IPS-15b (cell line): Measurements from ENCODE around the gene AMIGO2.
A peak's percentile ranks its signal among the peaks of the same experiment; 100 is the strongest.

Experiments
- H3K27me3 ChIP-seq: one replicate; pipeline ENCODE4 v1.6.1; 2013; ENCODE audit warnings: low read length; ENCODE audit not compliant: control insufficient read depth, insufficient read depth
- H3K36me3 ChIP-seq: one replicate; pipeline ENCODE4 v1.6.1; 2013; ENCODE audit warnings: low read length; ENCODE audit not compliant: control insufficient read depth, insufficient read depth
- H3K4me1 ChIP-seq: one replicate; pipeline ENCODE4 v1.6.1; 2013; ENCODE audit warnings: mild to moderate bottlenecking, low read length; ENCODE audit not compliant: control insufficient read depth, insufficient read depth
- H3K4me3 ChIP-seq: one replicate; pipeline ENCODE4 v1.5.1; 2013; ENCODE audit warnings: low read depth, low read length
- H3K9ac ChIP-seq: one replicate; pipeline ENCODE4 v1.6.1; 2013; ENCODE audit warnings: low read depth, mild to moderate bottlenecking, low read length
- H3K9me3 ChIP-seq: one replicate; pipeline ENCODE4 v1.6.1; 2013; ENCODE audit warnings: mild to moderate bottlenecking, low read length; ENCODE audit not compliant: control insufficient read depth, insufficient read depth

AMIGO2 gene

DNA sequence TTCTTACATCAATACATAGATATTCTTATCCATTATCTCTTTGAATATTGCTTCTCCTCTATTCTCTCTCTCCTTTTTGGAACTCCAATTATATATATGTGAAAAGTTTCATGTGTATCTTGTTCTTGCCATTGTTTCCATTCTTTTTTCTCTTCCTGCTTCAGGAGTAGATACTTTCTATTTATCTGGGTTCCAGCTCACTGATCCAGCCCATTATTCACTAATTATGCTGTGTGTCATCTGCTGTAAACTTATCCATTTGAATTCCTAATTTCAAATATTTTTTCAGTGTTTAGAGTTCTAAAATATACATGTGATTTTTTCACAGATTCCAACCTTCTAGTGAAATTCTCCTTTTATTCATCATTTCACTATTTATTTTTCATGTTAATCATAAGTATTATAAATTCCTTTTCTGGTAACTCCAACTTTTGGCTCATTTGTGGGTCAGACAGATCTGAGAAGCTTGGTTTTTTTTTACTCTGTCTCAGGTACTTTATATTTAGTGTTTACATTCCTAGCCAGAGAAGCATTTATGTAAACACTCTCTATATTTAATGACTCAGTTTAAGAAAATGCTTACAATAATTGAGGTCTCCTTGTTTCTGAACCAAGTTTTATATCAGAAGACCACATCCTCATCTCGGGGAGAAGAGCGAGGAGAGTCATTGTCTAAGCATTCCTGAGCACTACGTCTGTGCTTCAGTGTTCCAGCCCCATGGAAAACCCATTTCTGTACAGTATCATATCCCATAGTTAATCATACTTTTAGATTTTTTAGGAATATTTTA, 15.9 kb upstream of the AMIGO2 start:
- Histone ChIP-seq H3K4me1 (no peaks in the 10 kb centered on the region), H3K9me3 (no peaks in the 10 kb centered on the region), H3K9ac (no peak overlapping the region), H3K4me3 (no peak overlapping the region), H3K27me3 (no peaks in the 10 kb centered on the region), H3K36me3 (no peaks in the 10 kb centered on the region)

GRCh38 chr12:47094804-47095203, 15.0 kb upstream of the AMIGO2 start:
- H3K9ac ChIP-seq, result no peak overlapping the region
- no peaks in the 10 kb centered on the region for H3K36me3 ChIP-seq
- no peaks in the 10 kb centered on the region for H3K27me3 ChIP-seq
- H3K9me3 ChIP-seq, result no peaks in the 10 kb centered on the region
- no peak overlapping the region for H3K4me3 ChIP-seq
- no peaks in the 10 kb centered on the region for H3K4me1 ChIP-seq

GRCh38 chr12:47091009-47091408, 11.2 kb upstream of the AMIGO2 start:
- no peaks in the 10 kb centered on the region for H3K36me3 ChIP-seq
- H3K4me3 ChIP-seq, result no peak overlapping the region
- no peak overlapping the region for H3K9ac ChIP-seq
- no peaks in the 10 kb centered on the region for H3K9me3 ChIP-seq
- H3K4me1 ChIP-seq, result no peaks in the 10 kb centered on the region
- H3K27me3 ChIP-seq, result no peaks in the 10 kb centered on the region

- Histone ChIP-seq H3K9ac (no peak overlapping the region), H3K4me1 (no peaks in the 10 kb centered on the region), H3K9me3 (no peaks in the 10 kb centered on the region), H3K36me3 (no peaks in the 10 kb centered on the region), H3K4me3 (no peak overlapping the region), H3K27me3 (no peaks in the 10 kb centered on the region)
These were observed 8.5 kb upstream of the AMIGO2 start for GRCh38 chr12:47088021-47088944.

DNA sequence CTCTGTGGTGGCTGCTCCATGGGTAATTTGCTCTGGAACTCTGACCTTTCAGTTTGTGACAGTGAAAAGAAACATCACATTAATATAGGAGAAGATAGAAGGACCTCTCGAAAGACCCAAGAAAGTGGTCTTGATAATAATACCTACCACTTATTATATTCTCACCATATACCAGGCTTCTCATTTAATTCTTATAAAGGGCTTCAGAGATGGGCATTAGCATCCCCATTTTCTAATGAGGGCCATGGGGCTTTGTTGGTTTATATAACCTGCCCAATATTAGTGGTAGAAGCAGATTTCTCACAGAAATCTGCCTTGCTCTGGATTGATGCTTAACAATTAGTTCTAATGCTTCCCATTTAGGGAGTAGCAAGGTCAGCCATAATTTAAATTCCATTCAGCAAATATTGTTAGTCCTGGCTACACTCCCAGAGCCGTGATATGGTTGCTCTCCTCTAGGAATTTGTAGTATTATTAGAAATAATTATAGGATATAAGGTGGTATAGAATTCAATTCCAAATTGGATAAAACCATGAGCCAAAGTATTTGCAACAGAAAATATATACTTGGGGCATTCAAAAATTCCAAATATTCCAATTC, 7.4 kb upstream of the AMIGO2 start:
- no peaks in the 10 kb centered on the region for H3K4me1 ChIP-seq
- no peaks in the 10 kb centered on the region for H3K9me3 ChIP-seq
- no peak overlapping the region for H3K4me3 ChIP-seq
- H3K27me3 ChIP-seq, result no peaks in the 10 kb centered on the region
- no peaks in the 10 kb centered on the region for H3K36me3 ChIP-seq
- no peak overlapping the region for H3K9ac ChIP-seq

DNA sequence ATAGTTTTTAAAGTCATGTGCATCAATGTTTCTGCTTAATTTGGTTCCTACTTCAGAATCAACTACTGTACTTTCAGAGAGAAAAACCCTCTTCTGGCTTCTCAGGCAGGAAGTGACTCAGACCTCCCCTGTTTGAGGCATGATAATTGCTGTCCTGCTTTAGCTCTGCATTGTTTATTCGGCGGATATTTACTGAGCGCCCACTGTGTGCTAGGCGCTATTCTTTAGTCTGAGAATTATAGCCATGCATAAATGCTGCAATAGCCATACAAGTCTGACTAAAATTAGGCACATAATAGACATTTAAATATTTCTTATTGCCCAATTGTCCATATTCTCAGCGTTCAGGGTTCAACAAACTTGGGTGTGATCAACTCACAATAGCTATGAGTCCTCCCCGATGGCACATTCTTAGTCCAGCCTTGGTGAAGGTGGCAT, 6.1 kb upstream of the AMIGO2 start:
- Histone ChIP-seq H3K27me3 (peaks cover 8% of the 10 kb centered on the region), H3K4me1 (no peaks in the 10 kb centered on the region), H3K9me3 (no peaks in the 10 kb centered on the region), H3K9ac (no peak overlapping the region), H3K36me3 (no peaks in the 10 kb centered on the region), H3K4me3 (no peak overlapping the region)

- no peaks in the 10 kb centered on the region for H3K9me3 ChIP-seq
- no peaks in the 10 kb centered on the region for H3K4me1 ChIP-seq
- no peaks in the 10 kb centered on the region for H3K36me3 ChIP-seq
- H3K4me3 ChIP-seq, result no peak overlapping the region
- H3K27me3 ChIP-seq, result peaks cover 14% of the 10 kb centered on the region
- no peak overlapping the region for H3K9ac ChIP-seq
These were observed 4.4 kb upstream of the AMIGO2 start for GRCh38 chr12:47084172-47084571.

DNA sequence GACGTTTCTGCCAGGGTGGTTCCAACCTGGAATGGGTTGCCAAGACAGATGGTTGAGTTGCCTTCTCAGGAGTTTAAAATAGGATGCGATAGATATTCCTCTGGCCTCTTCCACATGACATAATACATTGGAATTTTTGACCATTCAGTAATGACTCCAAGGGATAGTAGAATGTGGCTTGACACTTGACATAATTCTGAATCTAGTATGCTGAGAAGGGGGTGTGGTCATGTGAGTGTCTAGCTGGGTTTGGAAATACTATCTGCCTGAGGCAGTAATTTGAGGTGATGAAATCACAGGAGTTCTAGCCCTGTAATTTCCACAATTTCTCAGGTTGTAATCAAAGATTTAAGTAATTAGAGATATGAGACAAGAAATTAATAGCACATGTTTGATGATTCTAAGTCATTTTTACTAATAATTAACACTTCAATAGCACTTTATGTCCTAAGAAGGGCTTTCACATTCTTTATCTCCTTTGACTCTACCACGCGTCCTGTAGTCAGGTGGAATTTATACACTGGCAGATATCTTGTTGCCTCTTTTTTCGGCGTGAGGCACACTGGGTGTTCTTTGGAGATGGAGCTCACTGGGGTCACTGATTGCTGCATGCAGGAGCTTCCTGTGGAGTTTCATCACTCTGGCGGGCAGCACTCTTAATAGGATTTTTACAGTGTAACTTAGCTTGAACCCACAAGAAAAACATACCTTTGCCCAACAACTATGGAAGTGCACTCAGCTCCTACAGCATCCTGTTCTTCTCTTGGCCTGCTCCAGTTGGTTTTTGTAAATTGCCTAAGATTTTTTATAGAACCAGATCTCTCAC, 3.2 kb upstream of the AMIGO2 start:
- Histone ChIP-seq H3K4me1 (no peaks in the 10 kb centered on the region), H3K36me3 (no peaks in the 10 kb centered on the region), H3K27me3 (peaks cover 25% of the 10 kb centered on the region), H3K9ac (no peak overlapping the region), H3K4me3 (no peak overlapping the region), H3K9me3 (no peaks in the 10 kb centered on the region)

- Histone ChIP-seq H3K4me3 (no peak overlapping the region), H3K9ac (no peak overlapping the region), H3K36me3 (no peaks in the 10 kb centered on the region), H3K9me3 (no peaks in the 10 kb centered on the region), H3K4me1 (no peaks in the 10 kb centered on the region), H3K27me3 (peaks cover 33% of the 10 kb centered on the region)
These were observed 2.5 kb upstream of the AMIGO2 start for GRCh38 chr12:47082283-47082682.

DNA sequence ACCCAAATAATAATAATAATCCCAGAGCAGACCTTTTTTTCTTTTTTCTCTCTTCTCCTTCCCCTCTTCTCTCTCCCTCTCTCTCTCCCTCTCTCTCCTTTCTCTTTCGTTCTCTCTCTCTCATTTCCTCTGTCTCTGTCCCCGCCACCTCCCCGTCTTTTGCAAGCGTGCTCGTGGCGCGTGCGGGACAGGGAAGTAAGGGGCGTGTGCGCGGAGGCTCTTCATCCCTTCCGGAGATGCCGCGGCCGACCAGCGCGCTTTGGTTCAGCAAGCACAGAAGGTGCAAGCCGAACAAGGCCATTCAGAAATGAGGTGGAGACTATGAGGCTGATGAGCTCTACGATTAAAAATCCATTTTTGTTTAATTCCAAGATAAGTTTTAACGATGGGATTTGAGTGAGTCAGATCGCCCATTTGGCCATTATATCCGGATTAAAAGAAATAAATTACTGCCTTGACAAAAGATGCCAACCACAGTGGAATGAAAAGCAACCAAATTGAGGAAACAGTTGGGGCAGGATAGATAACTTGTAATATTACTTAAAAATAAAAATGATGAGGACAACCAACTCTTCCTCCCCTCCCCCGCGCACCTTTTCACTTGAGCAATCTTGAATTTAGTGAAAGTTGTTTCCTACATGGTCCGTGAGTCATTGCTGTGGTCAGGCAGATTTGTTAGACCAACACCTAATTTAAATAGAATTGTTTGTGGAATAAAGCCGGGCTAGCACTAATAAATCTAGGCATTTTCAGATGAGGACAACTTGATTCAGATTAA, 1.2 kb upstream of the AMIGO2 start:
- H3K9me3 ChIP-seq, result no peaks in the 10 kb centered on the region
- peaks cover 38% of the 10 kb centered on the region for H3K27me3 ChIP-seq
- H3K36me3 ChIP-seq, result no peaks in the 10 kb centered on the region
- H3K4me3 ChIP-seq, result peak overlapping the region; percentile 84
- no peak overlapping the region for H3K9ac ChIP-seq
- no peaks in the 10 kb centered on the region for H3K4me1 ChIP-seq
